Nephron progenitor cell (in vitro differentiated cells): ENCODE measurements around the gene PPP1R1B.

ENCODE experiments used
- DNase-seq: peaks from one replicate; pipeline ENCODE4 v3.0.0; 2021
- H3K27ac Mint-ChIP-seq: 2 replicates; pipeline ENCODE4 v1.8.0; 2021; ENCODE audit warnings: mild to moderate bottlenecking, moderate library complexity, mixed read lengths
- H3K27me3 Mint-ChIP-seq: 2 replicates; pipeline ENCODE4 v1.8.0; 2021; ENCODE audit warnings: mild to moderate bottlenecking, low read depth, mixed read lengths; ENCODE audit not compliant: poor library complexity
- H3K36me3 Mint-ChIP-seq: 2 replicates; pipeline ENCODE4 v1.8.0; 2021; ENCODE audit warnings: low read depth, mixed read lengths
- H3K4me1 Mint-ChIP-seq: 2 replicates; pipeline ENCODE4 v1.8.0; 2021; ENCODE audit warnings: mixed read lengths
- H3K4me3 Mint-ChIP-seq: 2 replicates; pipeline ENCODE4 v1.8.0; 2021; ENCODE audit warnings: mild to moderate bottlenecking, moderate library complexity, mixed read lengths
- H3K9me3 Mint-ChIP-seq: 2 replicates; pipeline ENCODE4 v1.8.0; 2021; ENCODE audit warnings: mild to moderate bottlenecking, moderate library complexity, mixed read lengths
- CTCF ChIP-seq: fragments of 200-600 bp; sonication (generic); IDR thresholded peaks from 2 replicates; pipeline ENCODE4 v1.5.0; 2021; ENCODE audit warnings: antibody characterized with exemption

PPP1R1B gene

GRCh38 chr17:39607057-39607850 is 19.5 kb upstream of the PPP1R1B start:
- H3K27ac Mint-ChIP-seq, result no peak overlapping the region
- H3K4me3 Mint-ChIP-seq, result no peak overlapping the region
- no peaks in the 10 kb centered on the region for H3K9me3 Mint-ChIP-seq
- no peak for DNase-seq
- H3K27me3 Mint-ChIP-seq, result peaks cover 100% of the 10 kb centered on the region
- no peaks in the 10 kb centered on the region for H3K4me1 Mint-ChIP-seq
- TF ChIP-seq CTCF, result no peak
- no peaks in the 10 kb centered on the region for H3K36me3 Mint-ChIP-seq

DNA sequence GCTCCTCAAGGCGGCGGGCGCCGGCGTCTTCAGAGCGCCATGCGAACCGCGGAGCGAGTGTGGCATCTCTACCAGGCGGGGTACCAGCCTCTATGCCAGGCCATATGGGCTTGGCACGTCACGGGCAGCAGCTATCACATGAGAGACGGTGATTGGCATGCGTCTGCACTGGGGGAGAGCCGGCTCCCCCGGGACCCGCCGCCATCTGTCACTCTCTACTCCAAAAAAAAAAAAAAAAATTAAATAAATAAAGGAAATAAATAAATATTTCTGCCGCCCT is 19.0 kb upstream of the PPP1R1B start, which contains the start of gene NEUROD2:
TSS of gene NEUROD2 (minus strand) at position 70 of the 280 bp plus-strand sequence. CDS start 1,321 bp downstream, outside the sequence.
- TF ChIP-seq CTCF, result no peak
- DNase-seq, result no peak
- Mint-ChIP-seq H3K9me3 (no peaks in the 10 kb centered on the region), H3K36me3 (no peaks in the 10 kb centered on the region), H3K4me3 (no peak within 1 kb of the TSS), H3K27me3 (peaks cover 97% of the 10 kb centered on the region), H3K4me1 (no peaks in the 10 kb centered on the region), H3K27ac (no peak within 1 kb of the TSS)

DNA sequence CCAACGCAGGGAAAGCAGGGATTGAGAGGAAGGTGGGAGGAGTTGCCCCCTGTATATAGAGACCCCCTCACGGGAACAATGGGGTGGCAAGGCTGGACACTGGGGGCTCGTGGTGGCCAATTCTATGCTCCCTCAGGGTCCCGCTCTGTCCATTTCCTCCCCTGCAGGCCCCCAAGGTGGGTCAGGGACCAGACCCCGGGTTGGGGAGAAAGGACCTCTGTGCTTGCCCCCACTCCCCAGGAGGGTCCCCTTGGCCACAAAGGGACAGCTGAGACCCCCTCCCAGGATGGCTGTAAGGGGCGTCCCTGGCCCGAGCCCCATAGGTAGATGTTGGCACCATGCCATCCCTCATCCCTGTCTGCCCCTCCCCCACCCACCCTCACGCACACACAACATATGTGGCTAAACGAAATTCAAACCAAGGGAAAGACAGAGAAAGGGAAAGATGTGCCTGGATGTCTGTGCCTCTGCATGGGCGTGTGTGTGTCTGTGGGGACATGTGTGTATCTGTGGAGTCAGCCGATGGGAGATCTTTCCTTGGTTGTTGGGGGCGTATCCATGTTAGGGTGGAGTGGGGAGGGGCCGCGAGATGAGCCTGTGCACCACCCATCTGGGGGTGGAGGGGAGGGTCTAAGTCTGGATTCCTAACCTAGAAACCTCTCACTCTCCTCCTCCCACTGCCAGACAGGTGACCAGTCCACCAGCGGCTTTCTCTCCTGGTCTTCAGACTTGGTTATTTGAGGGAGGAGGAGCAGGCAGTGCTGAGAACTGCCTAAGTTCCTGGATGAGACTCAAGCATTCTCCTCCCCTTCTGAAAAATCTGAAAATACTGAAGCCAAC is 18.4 kb upstream of the PPP1R1B start:
- H3K27me3 Mint-ChIP-seq, result peaks cover 97% of the 10 kb centered on the region
- no peaks in the 10 kb centered on the region for H3K4me1 Mint-ChIP-seq
- DNase-seq, result no peak
- H3K27ac Mint-ChIP-seq, result no peak overlapping the region
- H3K4me3 Mint-ChIP-seq, result no peak overlapping the region
- no peak for TF ChIP-seq CTCF
- H3K9me3 Mint-ChIP-seq, result no peaks in the 10 kb centered on the region
- no peaks in the 10 kb centered on the region for H3K36me3 Mint-ChIP-seq

DNA sequence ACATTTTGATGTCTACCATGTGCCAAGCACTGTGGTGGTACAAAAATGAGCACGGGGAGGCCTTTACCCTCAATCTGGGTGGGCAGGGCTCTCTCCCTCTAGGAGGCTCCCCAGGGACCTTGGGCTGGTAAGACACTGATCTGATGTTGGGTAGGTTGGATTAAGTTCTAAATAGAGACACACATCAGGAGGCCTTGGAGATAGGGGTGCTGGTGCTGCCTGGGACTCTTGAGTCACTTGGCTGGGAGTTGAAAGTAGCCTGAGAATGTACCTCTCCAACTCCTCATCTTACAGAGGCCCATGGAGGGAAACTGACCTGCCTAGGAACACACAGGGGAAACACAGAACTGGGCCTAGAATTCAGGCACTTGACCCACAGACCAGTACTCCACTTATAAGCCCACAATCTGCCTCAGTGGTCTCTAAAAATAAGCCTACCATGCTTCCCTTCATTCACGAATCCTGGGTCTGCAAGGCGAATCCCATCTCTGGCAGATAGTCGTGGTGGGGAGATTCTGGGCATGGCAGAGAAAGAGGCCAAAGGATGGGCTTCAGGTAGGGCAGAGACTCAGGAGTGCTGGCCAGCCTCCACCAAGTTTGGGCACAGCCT is 17.2 kb upstream of the PPP1R1B start:
- Mint-ChIP-seq H3K4me1 (no peaks in the 10 kb centered on the region), H3K9me3 (no peaks in the 10 kb centered on the region)

DNA sequence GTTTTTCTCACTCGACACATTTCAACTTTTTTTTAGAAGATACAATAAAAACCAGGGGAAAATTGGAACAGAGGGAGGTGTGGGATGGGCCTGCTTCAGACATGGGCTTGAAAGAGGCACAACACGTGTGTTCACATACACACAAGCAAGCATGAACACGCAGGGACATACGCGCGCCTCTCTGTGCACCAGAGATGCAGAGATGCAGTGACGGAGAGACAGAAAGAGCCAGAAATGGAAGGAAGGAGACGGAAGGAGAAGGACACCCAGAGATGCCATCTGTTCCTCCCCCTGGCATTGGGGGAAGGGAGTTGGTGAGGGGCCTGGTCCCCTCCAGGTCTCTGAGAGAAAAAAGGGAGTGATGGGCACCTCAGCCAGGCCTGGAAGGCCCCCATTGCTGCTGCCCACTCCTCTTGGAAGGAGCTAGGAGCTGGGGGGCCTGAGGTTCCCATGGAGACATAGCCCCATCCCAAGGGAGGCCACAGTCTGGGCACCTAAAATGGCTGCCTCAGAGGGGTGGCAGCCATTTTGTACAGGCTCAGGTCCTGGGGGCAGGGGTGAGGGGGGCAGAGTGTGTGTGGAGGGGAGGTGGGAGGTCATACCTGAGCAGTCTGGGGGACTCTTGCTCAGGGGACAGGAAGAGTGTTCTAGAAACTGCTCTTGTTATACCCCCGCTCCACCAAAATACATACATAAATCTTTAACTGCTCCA is 15.2 kb upstream of the PPP1R1B start:
- TF ChIP-seq CTCF, result no peak
- no peaks in the 10 kb centered on the region for H3K9me3 Mint-ChIP-seq
- H3K4me3 Mint-ChIP-seq, result peak overlapping the region; percentile 4
- no peak overlapping the region for H3K27ac Mint-ChIP-seq
- H3K27me3 Mint-ChIP-seq, result peaks cover 97% of the 10 kb centered on the region
- no peak for DNase-seq
- H3K4me1 Mint-ChIP-seq, result no peaks in the 10 kb centered on the region
- no peaks in the 10 kb centered on the region for H3K36me3 Mint-ChIP-seq

More for the DNA sequence above, 17.2 kb upstream of the PPP1R1B start:
- Mint-ChIP-seq H3K36me3 (no peaks in the 10 kb centered on the region), H3K4me3 (no peak overlapping the region), H3K27ac (no peak overlapping the region), H3K27me3 (peaks cover 97% of the 10 kb centered on the region)
- DNase-seq, result no peak
- TF ChIP-seq CTCF, result no peak
